HCT116 (cell line): Measurements from ENCODE around the gene KMT2C. TPM values are rescaled to one million over a fixed set of nuclear protein-coding genes. Genes with fewer than 3 reads are reported as not detected.

Experiments
- ATAC-seq: fragments of 200-7000 bp; cut with Tn5 transposase; 2 replicates; pipeline ENCODE4 v1.9.1; 2020; ENCODE audit warnings: mild to moderate bottlenecking, moderate library complexity
- BruUV-seq: library from RNA; stranded (reverse); fragments of 400-500 nt; replicated peaks from 2 replicates; lab custom pipeline; 2021; lab: Mats Ljungman, UMichigan
- CTCF ChIA-PET: fragments of 300-600 bp; sonication (Branson Sonifier 250); formaldehyde crosslinking; loops from one replicate; lab custom pipeline; 2021; ENCODE audit warnings: antibody characterized with exemption; lab: Charles Lee
- POLR2A ChIA-PET: fragments of 300-600, 350-600 bp; sonication (Branson Sonifier 250); formaldehyde crosslinking; loops from one replicate; lab custom pipeline; 2021; ENCODE audit warnings: antibody characterized with exemption; lab: Charles Lee
- RAD21 ChIA-PET, 2 experiments: fragments of 300-600 bp; sonication (Branson Sonifier 250); formaldehyde crosslinking; loops; one replicate each; lab custom pipeline; 2023; ENCODE audit warnings: low total read pairs in 2 of 2; ENCODE audit not compliant: uncharacterized antibody in 2 of 2, unreplicated experiment in 2 of 2, low non-redundant PET in 1 of 2; lab: Charles Lee
- DNase-seq: peaks from one replicate; pipeline ENCODE4 v3.0.0-alpha.2; 2010; ENCODE audit warnings: low read depth, low spot score
- H2AFZ ChIP-seq: fragments of 200-600 bp; shearing (Covaris generic), sonication (generic); 2 replicates; pipeline ENCODE4 v1.6.1; 2017; ENCODE audit warnings: low read depth, mixed run types, mixed read lengths, antibody characterized with exemption, low read length; ENCODE audit not compliant: poor library complexity, severe bottlenecking
- H3K27ac ChIP-seq: 2 replicates; pipeline ENCODE4 v1.5.1; 2012; ENCODE audit warnings: low read depth, low read length
- H3K27me3 ChIP-seq: fragments of 200-600 bp; sonication (generic); 2 replicates; pipeline ENCODE4 v1.6.1; 2016; ENCODE audit warnings: mixed run types, low read length, mixed read lengths; ENCODE audit not compliant: insufficient read depth
- H3K36me3 ChIP-seq, 2 experiments: fragments of 200-500 bp in 1 of 2; fragments of 200-600 bp in 1 of 2; sonication (Bioruptor generic) in 1 of 2; sonication (generic) in 1 of 2; 2 replicates each; pipeline versions ENCODE4 v1.5.1 to v1.6.1; 2014 to 2016; ENCODE audit warnings: low read length in 2 of 2, inconsistent platforms in 1 of 2, mixed read lengths in 1 of 2, mixed run types in 1 of 2; ENCODE audit not compliant: insufficient read depth in 2 of 2, control insufficient read depth in 1 of 2
- H3K4me1 ChIP-seq, 2 experiments: fragments of 200-600 bp in 1 of 2; sonication (generic) in 1 of 2; 2 replicates each; pipeline versions ENCODE4 v1.5.1 to v1.6.1; 2012 to 2017; ENCODE audit warnings: low read length in 2 of 2, inconsistent platforms in 1 of 2, mild to moderate bottlenecking in 1 of 2, mixed read lengths in 1 of 2, mixed run types in 1 of 2, moderate library complexity in 1 of 2; ENCODE audit not compliant: insufficient read depth in 2 of 2, control insufficient read depth in 1 of 2
- H3K4me2 ChIP-seq: fragments of 200-600 bp; sonication (generic); 2 replicates; pipeline ENCODE4 v1.6.1; 2017; ENCODE audit warnings: mixed run types, low read length, mixed read lengths
- H3K4me3 ChIP-seq, 2 experiments: fragments of 200-600 bp in 1 of 2; sonication (generic) in 1 of 2; replicated peaks in 1 of 2; 2 replicates each; pipeline ENCODE4 v1.5.1; 2011 to 2016; ENCODE audit warnings: low read length in 2 of 2, control low read depth in 1 of 2, low read depth in 1 of 2, mild to moderate bottlenecking in 1 of 2, mixed read lengths in 1 of 2, mixed run types in 1 of 2
- H3K79me2 ChIP-seq: fragments of 200-600 bp; sonication (generic); 2 replicates; pipeline ENCODE4 v1.6.1; 2017; ENCODE audit warnings: mild to moderate bottlenecking, mixed run types, low read length, moderate library complexity, mixed read lengths; ENCODE audit not compliant: insufficient read depth
- H3K9ac ChIP-seq: fragments of 200-600 bp; sonication (generic); 2 replicates; pipeline ENCODE4 v1.6.1; 2016; ENCODE audit warnings: low read length, mixed read lengths
- H3K9me2 ChIP-seq: fragments of 200-600 bp; sonication (generic), shearing (Covaris generic); 2 replicates; pipeline ENCODE4 v1.6.1; 2017; ENCODE audit warnings: mixed run types, mild to moderate bottlenecking, moderate library complexity; ENCODE audit not compliant: insufficient read depth
- H3K9me3 ChIP-seq, 2 experiments: fragments of 200-500 bp in 1 of 2; fragments of 200-600 bp in 1 of 2; sonication (Bioruptor generic) in 1 of 2; sonication (generic) in 1 of 2; 2 replicates each; pipeline ENCODE4 v1.6.1; 2014 to 2017; ENCODE audit warnings: low read length in 2 of 2, mixed read lengths in 2 of 2, inconsistent platforms in 1 of 2, low read depth in 1 of 2, mild to moderate bottlenecking in 1 of 2, mixed run types in 1 of 2, moderate library complexity in 1 of 2; ENCODE audit not compliant: control insufficient read depth in 1 of 2, insufficient read depth in 1 of 2
- H4K20me1 ChIP-seq: fragments of 200-600 bp; sonication (generic), shearing (Covaris generic); 2 replicates; pipeline ENCODE4 v1.6.1; 2017; ENCODE audit warnings: mixed run types, mild to moderate bottlenecking, moderate library complexity; ENCODE audit not compliant: insufficient read depth
- ATF3 ChIP-seq: IDR thresholded peaks from 2 replicates; pipeline ENCODE4 v1.6.1; 2012
- CEBPB ChIP-seq: IDR thresholded peaks from 2 replicates; pipeline ENCODE4 v1.6.1; 2012; ENCODE audit warnings: low read depth
- CTCF ChIP-seq, 3 experiments: fragments of 200-600 bp in 1 of 3; sonication (generic) in 1 of 3; IDR thresholded peaks in 2 of 3; conservative IDR thresholded peaks in 1 of 3; 2 replicates each; pipeline ENCODE4 v1.5.1; 2012 to 2017; ENCODE audit warnings: low read depth in 2 of 3, low read length in 2 of 3, antibody characterized with exemption in 1 of 3, borderline replicate concordance in 1 of 3, control low read depth in 1 of 3, mild to moderate bottlenecking in 1 of 3, mixed read lengths in 1 of 3, mixed run types in 1 of 3, moderate library complexity in 1 of 3; ENCODE audit not compliant: insufficient read depth in 1 of 3
- ELF1 ChIP-seq: IDR thresholded peaks from 2 replicates; pipeline ENCODE4 v1.6.1; 2012; ENCODE audit warnings: low read depth, borderline replicate concordance
- EZH2 ChIP-seq: fragments of 200-600 bp; sonication (generic); IDR thresholded peaks from 2 replicates; pipeline ENCODE4 v1.6.1; 2017; ENCODE audit warnings: antibody characterized with exemption, mixed run types
- EZH2phosphoT487 ChIP-seq: fragments of 200-600 bp; IDR thresholded peaks from 2 replicates; pipeline ENCODE4 v1.6.1; 2018; ENCODE audit warnings: antibody characterized with exemption, borderline replicate concordance
- FOSL1 ChIP-seq: IDR thresholded peaks from 2 replicates; pipeline ENCODE4 v1.6.1; 2012; ENCODE audit warnings: low read depth
- JUND ChIP-seq: IDR thresholded peaks from 2 replicates; pipeline ENCODE4 v1.6.1; 2012
- POLR2AphosphoS5 ChIP-seq: IDR thresholded peaks from 2 replicates; pipeline ENCODE4 v1.6.1; 2011; ENCODE audit warnings: mild to moderate bottlenecking, low read depth, low read length, moderate library complexity
- RAD21 ChIP-seq: IDR thresholded peaks from 2 replicates; pipeline ENCODE4 v1.6.1; 2012; ENCODE audit warnings: low read depth, mild to moderate bottlenecking
- SRF ChIP-seq: IDR thresholded peaks from 2 replicates; pipeline ENCODE4 v1.6.1; 2012; ENCODE audit warnings: low read depth
- TCF7L2 ChIP-seq: IDR thresholded peaks from 2 replicates; pipeline ENCODE4 v1.7.0; 2011; ENCODE audit warnings: borderline replicate concordance, inconsistent platforms; ENCODE audit not compliant: insufficient read depth, insufficient read length; ENCODE audit errors: extremely low read depth
- YY1 ChIP-seq: IDR thresholded peaks from 2 replicates; pipeline ENCODE4 v1.6.1; 2011; ENCODE audit warnings: low read length, low read depth, moderate library complexity, mild to moderate bottlenecking; ENCODE audit not compliant: insufficient replicate concordance; ENCODE audit errors: extremely low read depth
- ZBTB33 ChIP-seq: IDR thresholded peaks from 2 replicates; pipeline ENCODE4 v1.6.1; 2011; ENCODE audit warnings: mild to moderate bottlenecking, low read length, moderate library complexity; ENCODE audit not compliant: insufficient replicate concordance; ENCODE audit errors: extremely low read depth
- ZFX ChIP-seq: fragments of 450-650 bp; IDR thresholded peaks from 2 replicates; pipeline ENCODE4 v1.6.1; 2017
- intact Hi-C: fragments of 100-400 bp; cut with micrococcal nuclease; formaldehyde crosslinking; loops from 2 replicates; pipeline ENCODE4 v1.10.0; 2022
- total RNA-seq: library from RNA; stranded (reverse); gene quantifications from one replicate; pipeline ENCODE4 v1.2.1, GENCODE V29; 2021; ENCODE audit not compliant: unreplicated experiment

Gene KMT2C
- total RNA-seq, 1 experiment from 2014 or later, result 22.9 TPM

GRCh38 chr7:152369518-152369917, 66.3 kb downstream of the KMT2C start (continued):
- TF ChIP-seq ATF3 (no peak), CTCF (IDR thresholded peaks at IDR 0.05 in 2 of 3, conservative IDR thresholded peaks at IDR 0.05 in 1 of 3; ENCODE audit: borderline replicate concordance in 1 of 3, insufficient read depth in 1 of 3, low read depth in 2 of 3, low read length in 2 of 3) (no peak), TCF7L2 (no peak), JUND (no peak), EZH2 (no peak), CEBPB (no peak), ELF1 (no peak), POLR2AphosphoS5 (no peak), SRF (no peak)

- BruUV-seq, result no TSS peak
- H3K27me3 ChIP-seq, result no peaks in the 10 kb centered on the region
- H4K20me1 ChIP-seq, result no peaks in the 10 kb centered on the region
- no peak for ATAC-seq
- no peaks in the 10 kb centered on the region for H3K9me3 ChIP-seq
- H3K9me2 ChIP-seq, result no peaks in the 10 kb centered on the region
- TF ChIP-seq EZH2phosphoT487 (no peak), FOSL1 (no peak), ZBTB33 (no peak), RAD21 (no peak), SRF (no peak), ATF3 (no peak), ZFX (no peak), YY1 (no peak), TCF7L2 (no peak), EZH2 (no peak)
- no peak overlapping the region for H3K9ac ChIP-seq
- RAD21 ChIA-PET, result no interaction called here
- no peak for DNase-seq
- H3K4me3 ChIP-seq, result no peak overlapping the region
- no peak overlapping the region for H3K27ac ChIP-seq
- no peak overlapping the region for H3K4me2 ChIP-seq
- POLR2A ChIA-PET, result no interaction called here
- peaks cover 94% of the 10 kb centered on the region for H3K79me2 ChIP-seq
- no peaks in the 10 kb centered on the region for H3K4me1 ChIP-seq
- CTCF ChIA-PET, result no interaction called here
- intact Hi-C loops, result no loop called here
- no peak overlapping the region for H2AFZ ChIP-seq
- H3K36me3 ChIP-seq, result no peaks in the 10 kb centered on the region
Measured at GRCh38 chr7:152367170-152367569, 68.6 kb downstream of the KMT2C start.
